ENCODE data around the gene AGK. TPM values are rescaled to one million over a fixed set of nuclear protein-coding genes. Genes with fewer than 3 reads are reported as not detected.

AGK gene
- total RNA-seq, 1 experiment from 2014 or later: 32.6 TPM

- intact Hi-C loops (cut with micrococcal nuclease; ENCODE audit: unreplicated experiment): no loop called here
- no peaks in the 10 kb centered on the region for H3K27me3 ChIP-seq (ENCODE audit: control insufficient read depth, insufficient read depth, low read length)
- H3K4me1 ChIP-seq (ENCODE audit: control insufficient read depth, insufficient read depth, low read length): no peaks in the 10 kb centered on the region
- ChIA-PET CTCF (interaction anchor here (0.6 kb wide), 1 partner anchor 64 kb away, joined by 4 read pairs; no protein-coding TSS in a partner anchor), POLR2A (no interaction called here)
- ATAC-seq: no peak
- in situ Hi-C loops (cut with HindIII; ENCODE audit: low pct_unique_long_range_greater_than_20kb, low sequenced_read_pairs): no loop called here
- TF ChIP-seq REST (IDR thresholded peaks at IDR 0.05; ENCODE audit: insufficient read depth in 1 of 2, low read depth in 2 of 2, low read length in 1 of 2): no peak
- no peak for TF ChIP-seq CTCF (IDR thresholded peaks at IDR 0.05)
- no peak for TF ChIP-seq TCF7L2 (IDR thresholded peaks at IDR 0.05; ENCODE audit: low read depth, low read length)
- no peak for TF ChIP-seq SIN3A (IDR thresholded peaks at IDR 0.05; ENCODE audit: borderline replicate concordance, insufficient read depth, low read depth, low read length)
- TF ChIP-seq POLR2AphosphoS5 (IDR thresholded peaks at IDR 0.05; ENCODE audit: low read depth, low read length): no peak
- no TSS peak for BruUV-seq (replicated peaks)
- H3K4me3 ChIP-seq (ENCODE audit: low read depth in 2 of 2, low read length in 2 of 2): no peak overlapping the region
- DNase-seq (ENCODE audit: low read depth, low spot score): no peak
- no peak overlapping the region for H3K27ac ChIP-seq (ENCODE audit: low read length)
- H3K36me3 ChIP-seq (ENCODE audit: control insufficient read depth, insufficient read depth, low read length): no peaks in the 10 kb centered on the region
- no peaks in the 10 kb centered on the region for H3K9me3 ChIP-seq (ENCODE audit: control insufficient read depth, insufficient read depth, low read depth, low read length)
Measured at GRCh38 chr7:141673346-141673745, 122.1 kb downstream of the AGK start.

GRCh38 chr7:141674171-141674671 lies 123.0 kb downstream of the AGK start:
- in situ Hi-C loops (cut with HindIII; ENCODE audit: low pct_unique_long_range_greater_than_20kb, low sequenced_read_pairs) (no loop called here), intact Hi-C loops (cut with micrococcal nuclease; ENCODE audit: unreplicated experiment) (no loop called here)
- H3K27ac ChIP-seq (ENCODE audit: low read length): no peak overlapping the region
- BruUV-seq (replicated peaks): no TSS peak
- no peaks in the 10 kb centered on the region for H3K36me3 ChIP-seq (ENCODE audit: control insufficient read depth, insufficient read depth, low read length)
- POLR2A ChIA-PET: no interaction called here
- no peaks in the 10 kb centered on the region for H3K27me3 ChIP-seq (ENCODE audit: control insufficient read depth, insufficient read depth, low read length)
- H3K9me3 ChIP-seq (ENCODE audit: control insufficient read depth, insufficient read depth, low read depth, low read length): no peaks in the 10 kb centered on the region
- no peak overlapping the region for H3K4me3 ChIP-seq (ENCODE audit: low read depth in 2 of 2, low read length in 2 of 2)
- TF ChIP-seq REST (IDR thresholded peaks at IDR 0.05; ENCODE audit: insufficient read depth in 1 of 2, low read depth in 2 of 2, low read length in 1 of 2): no peak
- H3K4me1 ChIP-seq (ENCODE audit: control insufficient read depth, insufficient read depth, low read length): no peaks in the 10 kb centered on the region
- DNase-seq (ENCODE audit: low read depth, low spot score) (no peak), ATAC-seq (no peak)
- CTCF ChIA-PET: no interaction called here

All from Panc1 (cell line).